VCaP (cell line): ENCODE results near the gene CDC37L1.
"Not testable (repeated sequence)": the region's sequence is repeated elsewhere in the genome, so short reads cannot be mapped to it uniquely, and the experiment has no call there.

Source experiments
- H3K27ac ChIP-seq: fragments of 450-650 bp; 2 replicates; pipeline ENCODE4 v1.5.1; 2017
- CTCF ChIP-seq: fragments of 450-650 bp; conservative IDR thresholded peaks from 2 replicates; pipeline ENCODE4 v1.5.1; 2017; ENCODE audit warnings: mild to moderate bottlenecking, moderate library complexity

The CDC37L1 gene

GRCh38 chr9:4654538-4654937, 24.8 kb upstream of the CDC37L1 start:
- no peak overlapping the region for H3K27ac ChIP-seq
- no peak for TF ChIP-seq CTCF

- H3K27ac ChIP-seq: not testable (repeated sequence)
Measured at GRCh38 chr9:4656196-4656595, 23.2 kb upstream of the CDC37L1 start.

GRCh38 chr9:4656621-4657020, 22.7 kb upstream of the CDC37L1 start:
- TF ChIP-seq CTCF: no peak
- peak overlapping the region; percentile 78 for H3K27ac ChIP-seq

GRCh38 chr9:4657426-4658159, 21.8 kb upstream of the CDC37L1 start:
- no peak for TF ChIP-seq CTCF
- peak overlapping the region; percentile 78 for H3K27ac ChIP-seq

GRCh38 chr9:4660665-4661064, 18.7 kb upstream of the CDC37L1 start:
- H3K27ac ChIP-seq: not testable (repeated sequence)

- peak overlapping the region; percentile 95 for H3K27ac ChIP-seq
Measured at GRCh38 chr9:4661165-4661564, 18.2 kb upstream of the CDC37L1 start.

GRCh38 chr9:4661611-4662010, 17.8 kb upstream of the CDC37L1 start:
- H3K27ac ChIP-seq: peak overlapping the region; percentile 95

More at GRCh38 chr9:4661165-4661564, 18.2 kb upstream of the CDC37L1 start:
- TF ChIP-seq CTCF: no peak

More at GRCh38 chr9:4661611-4662010, 17.8 kb upstream of the CDC37L1 start:
- no peak for TF ChIP-seq CTCF
